Measurements from ENCODE around the gene FZD10.

The FZD10 gene

DNA sequence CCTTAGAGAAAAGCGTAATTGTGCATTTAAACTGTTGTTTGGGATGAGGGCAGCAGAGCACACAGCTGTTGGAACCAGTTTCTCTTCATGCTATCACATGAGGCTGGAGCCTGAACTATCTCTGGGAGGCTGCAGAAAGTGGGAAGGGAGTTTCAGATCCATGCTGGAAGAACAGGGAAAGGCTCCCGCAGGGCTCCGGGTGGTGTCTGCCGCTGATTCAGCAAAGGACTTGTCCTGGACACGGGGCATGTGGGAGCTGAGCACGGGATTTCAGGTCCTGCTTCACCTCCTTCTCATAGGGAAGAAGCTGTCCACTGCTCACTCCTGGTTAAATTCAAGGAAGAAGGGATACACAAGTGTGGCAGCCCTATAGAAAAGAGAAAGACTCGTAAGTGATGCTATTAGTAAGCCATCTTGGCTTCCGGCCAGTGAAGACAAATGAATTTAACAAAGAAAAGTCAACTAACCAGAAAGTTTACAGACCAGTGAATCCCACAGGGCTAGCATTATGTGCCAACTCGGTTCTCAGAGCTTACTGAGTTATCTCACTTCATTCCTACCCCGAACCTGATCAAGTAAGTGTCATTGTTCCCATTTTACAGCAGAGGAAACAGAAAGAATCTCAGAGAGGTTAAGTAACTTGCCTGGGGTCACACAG lies 6.7 kb upstream of the FZD10 start:
- no peak for DNase-seq

DNA sequence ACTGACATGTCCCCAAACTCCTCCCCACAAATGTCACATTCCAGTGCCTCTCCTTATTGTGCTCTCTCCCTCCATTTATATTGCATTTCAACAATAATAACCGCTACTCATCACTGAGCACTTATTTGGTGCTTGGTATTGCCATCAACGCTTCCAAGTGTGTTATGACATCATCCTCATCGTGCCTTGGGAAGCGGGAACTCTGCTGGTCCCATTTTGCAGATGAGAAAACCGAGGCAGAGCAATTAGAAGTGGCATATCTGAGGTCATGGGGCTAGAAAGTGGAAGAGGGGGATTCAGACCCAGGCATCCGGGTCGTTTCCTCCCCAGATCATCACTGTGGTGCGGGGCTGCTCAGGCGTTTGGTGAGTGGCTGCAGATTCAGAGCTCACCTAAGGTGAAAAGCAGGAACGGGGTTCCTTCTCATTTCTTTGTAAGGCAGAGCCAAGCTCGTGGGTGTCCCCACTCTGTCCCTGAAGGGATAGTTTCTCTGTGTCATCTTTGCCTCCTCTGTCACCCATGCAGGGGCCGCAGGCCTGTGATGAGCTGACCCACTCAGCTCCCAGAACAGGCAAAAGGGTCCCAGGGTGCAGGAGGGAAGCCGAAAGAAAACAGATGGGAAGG lies 5.5 kb upstream of the FZD10 start:
- no peak for DNase-seq

GRCh38 chr12:130157998-130158753 lies 4.1 kb upstream of the FZD10 start:
- DNase-seq: no peak

GRCh38 chr12:130158754-130159059 lies 3.6 kb upstream of the FZD10 start:
- no peak for DNase-seq

GRCh38 chr12:130160306-130160705 lies 2.0 kb upstream of the FZD10 start:
- DNase-seq: no peak

GRCh38 chr12:130160711-130161231 lies 1.5 kb upstream of the FZD10 start:
- DNase-seq: no peak

DNA sequence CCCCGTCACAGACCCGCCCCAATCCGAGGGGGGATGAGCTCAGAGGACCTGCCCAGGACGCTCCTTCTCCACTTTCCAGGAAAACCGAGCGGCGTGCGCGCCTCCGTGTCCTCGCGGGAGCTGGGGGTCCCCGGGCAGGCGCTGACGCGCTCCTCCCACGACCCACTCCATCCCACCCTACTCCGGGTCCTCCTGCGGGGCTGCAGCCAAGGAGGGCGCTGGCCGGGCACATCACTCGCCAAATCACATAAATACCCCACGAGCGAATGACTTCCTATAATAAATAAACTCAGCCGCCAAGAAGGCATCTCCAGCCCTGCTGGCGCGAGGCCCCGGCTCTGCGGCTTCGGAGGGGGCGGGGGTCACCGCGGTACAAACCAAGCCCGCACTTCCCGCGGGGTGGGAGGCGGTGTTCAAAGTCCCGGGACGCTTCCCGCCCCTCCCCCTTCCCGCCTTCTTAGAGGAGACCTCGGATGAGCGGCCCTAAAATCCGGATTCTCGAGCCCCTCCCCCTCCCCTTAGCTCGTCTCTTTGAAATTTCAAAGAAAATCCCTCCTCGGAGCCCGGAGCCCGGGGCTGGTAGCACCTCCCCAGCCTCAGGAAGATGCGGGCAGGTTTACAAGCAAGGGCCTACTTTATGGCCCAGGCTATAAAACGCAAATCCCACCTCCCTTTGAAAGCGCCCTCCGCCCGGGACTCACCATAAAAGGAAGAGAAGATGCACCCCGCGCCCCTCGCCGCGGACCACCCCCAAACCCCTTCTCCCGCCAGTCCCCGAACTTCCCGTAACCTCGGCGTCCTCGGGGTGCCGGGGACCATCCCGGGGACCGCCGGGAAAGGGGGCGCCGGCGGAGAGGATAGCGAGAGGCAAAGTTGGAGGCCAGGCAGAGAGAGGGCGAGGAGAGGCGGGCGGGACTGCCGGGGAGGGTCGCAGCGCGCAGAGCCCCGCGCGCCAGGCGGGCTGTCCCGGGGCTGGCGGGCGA lies 712 bp upstream of the FZD10 start:
- DNase-seq: no peak

DNA sequence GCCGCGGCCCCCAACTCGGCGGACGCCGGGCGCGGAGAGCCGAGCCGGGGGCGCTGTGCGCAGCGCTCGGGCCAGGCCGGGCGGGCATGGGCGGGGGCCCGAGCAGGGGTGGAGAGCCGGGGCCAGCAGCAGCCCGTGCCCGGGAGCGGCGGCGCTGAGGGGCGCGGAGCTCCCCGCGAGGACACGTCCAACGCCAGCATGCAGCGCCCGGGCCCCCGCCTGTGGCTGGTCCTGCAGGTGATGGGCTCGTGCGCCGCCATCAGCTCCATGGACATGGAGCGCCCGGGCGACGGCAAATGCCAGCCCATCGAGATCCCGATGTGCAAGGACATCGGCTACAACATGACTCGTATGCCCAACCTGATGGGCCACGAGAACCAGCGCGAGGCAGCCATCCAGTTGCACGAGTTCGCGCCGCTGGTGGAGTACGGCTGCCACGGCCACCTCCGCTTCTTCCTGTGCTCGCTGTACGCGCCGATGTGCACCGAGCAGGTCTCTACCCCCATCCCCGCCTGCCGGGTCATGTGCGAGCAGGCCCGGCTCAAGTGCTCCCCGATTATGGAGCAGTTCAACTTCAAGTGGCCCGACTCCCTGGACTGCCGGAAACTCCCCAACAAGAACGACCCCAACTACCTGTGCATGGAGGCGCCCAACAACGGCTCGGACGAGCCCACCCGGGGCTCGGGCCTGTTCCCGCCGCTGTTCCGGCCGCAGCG lies 639 bp downstream of the FZD10 start:
- no peak for DNase-seq

GRCh38 chr12:130163461-130164215 lies 1.4 kb downstream of the FZD10 start:
- no peak for DNase-seq

DNA sequence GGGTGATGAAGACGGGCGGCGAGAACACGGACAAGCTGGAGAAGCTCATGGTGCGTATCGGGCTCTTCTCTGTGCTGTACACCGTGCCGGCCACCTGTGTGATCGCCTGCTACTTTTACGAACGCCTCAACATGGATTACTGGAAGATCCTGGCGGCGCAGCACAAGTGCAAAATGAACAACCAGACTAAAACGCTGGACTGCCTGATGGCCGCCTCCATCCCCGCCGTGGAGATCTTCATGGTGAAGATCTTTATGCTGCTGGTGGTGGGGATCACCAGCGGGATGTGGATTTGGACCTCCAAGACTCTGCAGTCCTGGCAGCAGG lies 1.9 kb downstream of the FZD10 start:
- DNase-seq: no peak

GRCh38 chr12:130164936-130165335 lies 2.7 kb downstream of the FZD10 start:
- no peak for DNase-seq

DNA sequence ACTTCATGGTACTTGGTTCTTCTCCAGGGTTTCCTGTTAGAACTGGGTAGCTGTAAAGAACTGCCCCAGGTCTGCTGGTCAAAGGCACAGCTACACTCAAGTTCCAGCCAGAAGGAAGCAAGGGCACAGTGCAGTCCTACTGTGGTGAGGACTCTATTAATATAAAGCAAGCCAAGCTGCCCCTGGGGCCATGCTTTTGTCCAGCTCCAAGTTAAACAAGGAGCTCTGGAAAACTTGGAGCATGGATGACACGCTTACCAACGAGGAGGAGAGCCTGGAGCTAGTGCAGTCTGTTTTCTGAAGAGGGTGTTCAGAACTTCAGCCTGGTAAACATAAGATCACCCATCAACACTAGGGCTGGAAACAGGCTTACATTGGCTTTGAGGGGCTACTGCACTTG lies 4.0 kb downstream of the FZD10 start:
- DNase-seq: no peak

DNA sequence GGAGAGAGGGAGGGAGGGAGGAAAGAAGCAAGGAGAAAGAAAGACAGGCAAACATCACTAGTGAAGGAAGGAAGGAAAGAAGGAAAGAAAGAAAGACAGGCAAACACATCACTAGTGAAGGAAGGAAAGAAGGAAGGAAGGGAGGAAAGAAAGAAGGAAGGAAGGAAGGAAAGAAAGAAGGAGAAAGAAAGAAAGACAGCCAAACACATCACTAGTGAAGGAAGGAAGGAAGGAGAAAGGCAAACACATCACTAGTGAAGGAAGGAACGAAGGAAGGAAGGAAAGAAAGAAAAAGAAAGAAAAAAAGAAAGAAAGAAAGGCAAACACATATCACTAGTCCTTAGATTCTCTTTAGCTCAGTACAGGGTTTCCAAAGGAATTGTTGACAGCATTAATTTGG lies 5.3 kb downstream of the FZD10 start:
- DNase-seq: no peak

DNA sequence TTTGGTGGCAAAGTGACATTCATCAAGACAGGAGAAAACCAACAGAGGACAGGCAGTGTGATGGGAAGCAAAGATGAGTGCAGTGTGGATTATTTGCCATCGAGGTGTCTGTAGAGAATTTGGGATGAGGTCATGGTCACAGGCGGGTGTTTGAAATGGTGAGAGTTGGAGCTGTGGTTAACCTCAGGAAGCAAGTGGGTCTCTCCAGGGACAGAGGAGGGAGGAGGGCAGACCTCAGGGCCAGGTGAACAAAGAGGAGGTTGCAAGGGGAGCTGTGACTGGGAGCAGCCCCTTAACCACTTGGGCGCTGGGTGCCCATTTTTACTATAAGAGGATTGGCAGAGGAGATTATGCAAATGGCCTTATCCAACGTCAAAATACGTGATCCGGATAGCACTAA lies 7.0 kb downstream of the FZD10 start:
- no peak for DNase-seq

DNA sequence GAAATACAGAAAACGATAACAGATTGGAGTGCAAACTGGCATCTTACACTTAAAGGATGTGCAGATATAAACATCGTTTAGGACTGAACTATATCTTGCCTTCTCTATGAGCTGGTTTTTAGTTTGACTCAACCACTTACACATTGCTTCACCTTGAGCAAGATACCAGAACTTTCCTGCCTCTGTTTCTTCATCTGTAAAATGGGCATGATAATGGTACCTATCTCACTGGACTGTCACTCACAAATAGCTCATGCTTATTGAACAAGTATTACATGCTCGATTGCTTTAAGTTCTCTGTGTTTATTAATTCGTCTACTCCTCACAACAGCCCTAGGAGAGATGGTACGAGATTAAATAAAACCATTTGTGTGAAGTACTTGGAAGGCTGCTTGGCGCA lies 7.7 kb downstream of the FZD10 start:
- DNase-seq: no peak

DNA sequence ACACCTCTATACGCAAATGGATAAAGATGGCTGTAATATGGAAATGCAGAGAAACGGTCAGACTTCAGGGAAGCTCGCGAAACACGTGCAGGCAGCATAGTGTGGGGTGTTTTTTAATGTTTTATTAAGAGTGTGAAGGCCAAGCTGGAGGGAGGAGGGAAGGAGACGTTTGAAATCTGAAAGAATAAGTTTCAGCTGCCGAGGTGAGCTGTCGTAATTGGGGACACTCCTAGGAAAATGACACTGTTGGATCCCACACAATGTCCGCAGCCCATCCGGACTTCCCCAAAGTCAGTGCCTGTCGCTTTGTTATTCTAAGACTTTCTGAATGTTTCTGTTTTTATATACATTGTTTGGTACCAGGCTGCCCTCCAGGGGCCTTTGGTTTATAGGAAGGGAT lies 8.3 kb downstream of the FZD10 start:
- DNase-seq: no peak

DNA sequence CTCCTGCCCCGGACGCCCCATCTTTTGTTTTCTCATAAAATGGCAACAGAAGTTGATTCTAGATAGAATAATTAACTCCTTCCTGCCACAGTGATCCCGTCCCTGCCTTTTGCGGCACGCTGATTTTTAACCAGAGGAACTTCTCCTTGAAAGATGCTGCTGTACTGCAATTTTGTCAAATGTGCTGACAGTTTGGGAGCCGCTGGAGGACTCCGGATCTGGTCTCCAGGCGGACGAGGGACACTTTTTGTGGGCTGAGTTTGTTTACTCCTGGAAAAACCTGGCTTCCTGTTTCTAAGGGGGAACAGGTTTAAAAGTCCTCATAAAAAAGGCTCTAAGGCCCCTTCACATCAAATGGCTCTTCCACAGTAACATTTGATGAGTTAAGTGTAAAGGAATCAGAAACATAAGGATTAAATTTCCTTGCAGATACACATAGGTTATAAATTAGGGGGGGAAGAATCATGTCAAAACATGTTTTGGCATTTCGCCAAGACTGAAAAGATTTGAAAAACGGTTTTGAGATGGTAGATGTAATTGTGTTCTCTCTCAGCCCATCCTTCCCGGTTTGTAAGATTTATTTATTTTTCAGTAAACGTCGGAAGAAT lies 15.5 kb downstream of the FZD10 start:
- no peak for DNase-seq

DNA sequence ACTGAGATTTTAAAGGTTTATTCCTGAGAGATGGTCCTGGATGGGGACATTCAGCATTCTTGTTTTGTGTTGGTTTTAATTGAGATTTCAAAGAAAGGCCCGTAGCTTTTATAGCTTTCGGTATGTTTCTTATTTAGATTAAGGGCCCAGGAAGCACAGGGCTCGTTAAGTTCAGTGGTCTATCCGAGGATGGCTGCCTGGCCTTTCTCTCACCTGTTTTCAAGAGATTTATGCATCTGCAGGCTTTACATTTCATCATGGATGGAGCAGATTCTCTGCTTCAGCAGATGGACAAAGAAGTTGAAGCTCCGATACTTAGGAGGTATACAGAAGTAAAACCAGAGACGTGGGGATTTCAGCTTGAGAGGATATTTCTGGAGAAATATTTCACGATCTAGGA lies 16.0 kb downstream of the FZD10 start:
- no peak for DNase-seq

DNA sequence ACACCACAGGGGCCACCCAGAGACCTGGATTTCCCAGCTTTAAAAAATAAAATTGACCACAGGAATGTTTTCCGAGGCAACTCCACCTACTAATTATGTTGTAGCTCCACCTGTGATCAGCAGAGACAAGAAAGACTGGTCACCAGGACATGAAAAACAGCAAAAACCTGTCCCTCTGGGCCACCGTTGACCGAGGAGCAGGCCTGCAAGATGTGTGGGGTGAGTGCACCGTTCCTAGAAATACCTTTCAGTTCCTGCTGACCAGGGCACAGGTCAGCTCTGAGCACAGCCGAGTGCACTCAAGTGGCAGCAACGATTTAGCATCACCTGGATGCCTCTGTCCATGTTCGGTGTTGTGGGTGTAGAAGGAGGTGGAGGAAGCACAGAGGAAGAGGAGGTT lies 16.9 kb downstream of the FZD10 start:
- no peak for DNase-seq

DNA sequence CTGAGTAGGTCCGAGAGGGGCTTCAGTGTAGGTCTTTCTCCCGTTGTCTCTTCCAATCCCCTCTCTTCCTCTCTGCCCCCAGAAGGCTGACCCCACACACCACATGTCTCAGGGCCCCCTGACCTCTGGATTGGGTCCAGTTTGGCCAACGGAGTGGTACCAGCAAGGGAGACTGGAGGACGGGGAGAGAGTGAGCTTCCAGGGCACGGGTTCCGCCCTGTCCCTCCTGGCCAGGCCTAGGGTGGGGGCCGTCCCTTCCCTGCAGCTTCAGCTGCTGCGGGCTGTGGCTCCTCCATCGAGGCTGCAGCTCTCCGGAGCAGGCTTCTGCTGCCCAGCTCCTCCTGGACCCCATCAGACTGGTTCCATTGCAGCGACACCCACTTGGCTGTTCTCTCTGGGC lies 17.4 kb downstream of the FZD10 start:
- no peak for DNase-seq

DNA sequence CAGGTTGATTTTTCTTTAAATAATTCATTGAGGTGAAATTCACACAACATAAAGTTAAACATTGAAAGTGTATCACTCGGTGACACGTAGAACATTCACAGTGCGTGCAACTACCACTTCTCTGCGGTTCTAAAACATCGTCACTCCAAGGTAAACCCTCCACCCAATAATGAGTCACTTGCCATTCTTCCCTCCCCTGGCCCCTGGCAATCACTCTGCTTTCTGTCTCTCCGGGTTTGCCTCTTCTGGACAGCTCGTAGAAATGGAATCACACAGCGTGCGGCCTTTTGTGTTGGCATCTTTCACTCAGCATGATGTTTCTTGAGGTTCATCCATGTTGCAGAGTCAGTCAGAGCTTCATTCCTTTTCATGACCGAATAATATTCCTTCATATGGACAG lies 18.9 kb downstream of the FZD10 start:
- DNase-seq: no peak
